C1 segment of cervical spinal cord (tissue), 14 donors: Measurements from ENCODE around the gene FMNL2.
"Not testable (repeated sequence)": the region's sequence is repeated elsewhere in the genome, so short reads cannot be mapped to it uniquely, and the experiment has no call there.

Experiments used
- DNase-seq, 14 donors: peaks; one replicate each; lab custom pipeline; 2025; lab: John Stamatoyannopoulos, UW

FMNL2 gene

GRCh38 chr2:152375174-152375573, 40.2 kb downstream of the FMNL2 start:
- no peak for DNase-seq

GRCh38 chr2:152376385-152376784, 41.4 kb downstream of the FMNL2 start:
- no peak for DNase-seq

GRCh38 chr2:152376968-152377367, 42.0 kb downstream of the FMNL2 start:
- no peak for DNase-seq

- no peak for DNase-seq
These were observed 44.1 kb downstream of the FMNL2 start for GRCh38 chr2:152379089-152379488.

- DNase-seq: no peak
These were observed 45.5 kb downstream of the FMNL2 start for GRCh38 chr2:152380261-152381055.

- DNase-seq: no peak
These were observed 48.7 kb downstream of the FMNL2 start for GRCh38 chr2:152383702-152384101.

GRCh38 chr2:152384992-152385391, 50.0 kb downstream of the FMNL2 start:
- DNase-seq: no peak

GRCh38 chr2:152385650-152386049, 50.7 kb downstream of the FMNL2 start:
- DNase-seq: no peak

GRCh38 chr2:152386266-152386665, 51.3 kb downstream of the FMNL2 start:
- DNase-seq: no peak

- no peak for DNase-seq
These were observed 52.1 kb downstream of the FMNL2 start for GRCh38 chr2:152387041-152387440.

- not testable (repeated sequence) for DNase-seq
These were observed 53.3 kb downstream of the FMNL2 start for GRCh38 chr2:152388269-152388668.

GRCh38 chr2:152389483-152389882, 54.5 kb downstream of the FMNL2 start:
- DNase-seq: no peak

- DNase-seq: no peak
These were observed 55.9 kb downstream of the FMNL2 start for GRCh38 chr2:152390837-152391236.

GRCh38 chr2:152391318-152391717, 56.3 kb downstream of the FMNL2 start:
- DNase-seq: no peak

- DNase-seq: no peak
These were observed 58.4 kb downstream of the FMNL2 start for GRCh38 chr2:152393377-152393776.

GRCh38 chr2:152394326-152394725, 59.4 kb downstream of the FMNL2 start:
- DNase-seq: no peak

GRCh38 chr2:152395103-152395502, 60.1 kb downstream of the FMNL2 start:
- peak in 1 of 14 donors; percentile 18 for DNase-seq

GRCh38 chr2:152395572-152395971, 60.6 kb downstream of the FMNL2 start:
- no peak for DNase-seq

- DNase-seq: no peak
These were observed 61.1 kb downstream of the FMNL2 start for GRCh38 chr2:152396051-152396511.

- DNase-seq: no peak
These were observed 61.8 kb downstream of the FMNL2 start for GRCh38 chr2:152396763-152397162.

GRCh38 chr2:152399003-152399402, 64.0 kb downstream of the FMNL2 start:
- DNase-seq: no peak

- no peak for DNase-seq
These were observed 65.7 kb downstream of the FMNL2 start for GRCh38 chr2:152400607-152401214.
